Mucosa of rectum (tissue), 2 donors: ENCODE results near the gene CACNG5.
"Not testable (repeated sequence)": the region's sequence is repeated elsewhere in the genome, so short reads cannot be mapped to it uniquely, and the experiment has no call there.

Source experiments
- H3K27ac ChIP-seq, 2 donors: one replicate each; pipeline ENCODE4 v1.7.0; 2013; ENCODE audit warnings: inconsistent platforms in 2 of 2, low read depth in 2 of 2, low read length in 2 of 2
- H3K27me3 ChIP-seq, 2 donors: one replicate each; pipeline ENCODE4 v1.7.0; 2013; ENCODE audit warnings: low read length in 2 of 2; ENCODE audit not compliant: control insufficient read depth in 2 of 2, insufficient read depth in 2 of 2
- H3K36me3 ChIP-seq, 2 donors: one replicate each; pipeline ENCODE4 v1.7.0; 2013; ENCODE audit warnings: low read length in 2 of 2; ENCODE audit not compliant: control insufficient read depth in 2 of 2, insufficient read depth in 2 of 2
- H3K4me1 ChIP-seq, 2 donors: one replicate each; pipeline ENCODE4 v1.7.0; 2013; ENCODE audit warnings: low read length in 2 of 2, mild to moderate bottlenecking in 1 of 2; ENCODE audit not compliant: control insufficient read depth in 2 of 2, insufficient read depth in 2 of 2
- H3K4me3 ChIP-seq, 2 donors: one replicate each; pipeline ENCODE4 v1.7.0; 2013; ENCODE audit warnings: low read length in 2 of 2
- H3K9ac ChIP-seq, 2 donors: one replicate each; pipeline ENCODE4 v1.7.0; 2013; ENCODE audit warnings: low read length in 2 of 2, low read depth in 1 of 2, mild to moderate bottlenecking in 1 of 2
- H3K9me3 ChIP-seq, 2 donors: one replicate each; pipeline ENCODE4 v1.7.0; 2013; ENCODE audit warnings: low read length in 2 of 2; ENCODE audit not compliant: control insufficient read depth in 2 of 2
- donor health status: healthy.
- donor health status: Normal muscosa, but diverticular disease.

The CACNG5 gene

GRCh38 chr17:66898536-66898935 is 63.6 kb downstream of the CACNG5 start:
- Histone ChIP-seq H3K27ac (no peak overlapping the region), H3K9ac (no peak overlapping the region), H3K9me3 (no peaks in the 10 kb centered on the region), H3K27me3 (no peaks in the 10 kb centered on the region), H3K4me3 (no peak overlapping the region), H3K36me3 (no peaks in the 10 kb centered on the region), H3K4me1 (no peaks in the 10 kb centered on the region)

GRCh38 chr17:66900126-66901010 is 65.5 kb downstream of the CACNG5 start:
- H3K4me1 ChIP-seq, result no peaks in the 10 kb centered on the region
- H3K4me3 ChIP-seq, result no peak overlapping the region
- H3K27ac ChIP-seq, result no peak overlapping the region
- H3K27me3 ChIP-seq, result no peaks in the 10 kb centered on the region
- H3K9ac ChIP-seq, result no peak overlapping the region
- H3K36me3 ChIP-seq, result no peaks in the 10 kb centered on the region
- H3K9me3 ChIP-seq, result no peaks in the 10 kb centered on the region

- not testable (repeated sequence) for H3K36me3 ChIP-seq, H3K27ac ChIP-seq, H3K27me3 ChIP-seq, H3K4me3 ChIP-seq, H3K4me1 ChIP-seq, H3K9me3 ChIP-seq, H3K9ac ChIP-seq
Observed at GRCh38 chr17:66903296-66903695, 68.4 kb downstream of the CACNG5 start.

GRCh38 chr17:66903781-66904180 is 68.9 kb downstream of the CACNG5 start:
- no peaks in the 10 kb centered on the region for H3K27me3 ChIP-seq
- no peaks in the 10 kb centered on the region for H3K4me1 ChIP-seq
- no peak overlapping the region for H3K27ac ChIP-seq
- no peak overlapping the region for H3K9ac ChIP-seq
- H3K36me3 ChIP-seq, result no peaks in the 10 kb centered on the region
- H3K4me3 ChIP-seq, result no peak overlapping the region
- no peaks in the 10 kb centered on the region for H3K9me3 ChIP-seq

- Histone ChIP-seq H3K27ac (no peak overlapping the region), H3K27me3 (no peaks in the 10 kb centered on the region), H3K9ac (no peak overlapping the region), H3K36me3 (no peaks in the 10 kb centered on the region), H3K4me3 (no peak overlapping the region), H3K4me1 (no peaks in the 10 kb centered on the region), H3K9me3 (no peaks in the 10 kb centered on the region)
Observed at GRCh38 chr17:66904760-66905624, 70.1 kb downstream of the CACNG5 start.

GRCh38 chr17:66906321-66907278 is 71.7 kb downstream of the CACNG5 start:
- Histone ChIP-seq H3K27me3 (no peaks in the 10 kb centered on the region), H3K9me3 (no peaks in the 10 kb centered on the region), H3K4me1 (no peaks in the 10 kb centered on the region), H3K9ac (no peak overlapping the region), H3K36me3 (no peaks in the 10 kb centered on the region), H3K27ac (no peak overlapping the region), H3K4me3 (no peak overlapping the region)

- H3K27me3 ChIP-seq, result no peaks in the 10 kb centered on the region
- H3K9me3 ChIP-seq, result no peaks in the 10 kb centered on the region
- no peak overlapping the region for H3K27ac ChIP-seq
- no peak overlapping the region for H3K4me3 ChIP-seq
- H3K36me3 ChIP-seq, result no peaks in the 10 kb centered on the region
- H3K9ac ChIP-seq, result no peak overlapping the region
- peaks cover 0 to 3% of the 10 kb centered on the region in 2 donors for H3K4me1 ChIP-seq
Observed at GRCh38 chr17:66909804-66910373, 75.0 kb downstream of the CACNG5 start.

- H3K4me1 ChIP-seq, result peaks cover 0 to 4% of the 10 kb centered on the region in 2 donors
- no peaks in the 10 kb centered on the region for H3K27me3 ChIP-seq
- no peak overlapping the region for H3K9ac ChIP-seq
- H3K4me3 ChIP-seq, result no peak overlapping the region
- no peak overlapping the region for H3K27ac ChIP-seq
- H3K9me3 ChIP-seq, result no peaks in the 10 kb centered on the region
- H3K36me3 ChIP-seq, result no peaks in the 10 kb centered on the region
Observed at GRCh38 chr17:66910651-66911285, 75.9 kb downstream of the CACNG5 start.

- Histone ChIP-seq H3K27me3 (no peaks in the 10 kb centered on the region), H3K4me1 (peaks cover 0 to 4% of the 10 kb centered on the region in 2 donors), H3K9ac (peak overlapping the region in 1 of 2 donors; percentile 61), H3K9me3 (no peaks in the 10 kb centered on the region), H3K36me3 (no peaks in the 10 kb centered on the region), H3K27ac (no peak overlapping the region), H3K4me3 (peak overlapping the region; percentile 60 to 70)
Observed at GRCh38 chr17:66915204-66915611, 80.3 kb downstream of the CACNG5 start.
